ENCODE data around the gene SGK2.
"Not testable (repeated sequence)": the region's sequence is repeated elsewhere in the genome, so short reads cannot be mapped to it uniquely, and the experiment has no call there.

The SGK2 gene

DNA sequence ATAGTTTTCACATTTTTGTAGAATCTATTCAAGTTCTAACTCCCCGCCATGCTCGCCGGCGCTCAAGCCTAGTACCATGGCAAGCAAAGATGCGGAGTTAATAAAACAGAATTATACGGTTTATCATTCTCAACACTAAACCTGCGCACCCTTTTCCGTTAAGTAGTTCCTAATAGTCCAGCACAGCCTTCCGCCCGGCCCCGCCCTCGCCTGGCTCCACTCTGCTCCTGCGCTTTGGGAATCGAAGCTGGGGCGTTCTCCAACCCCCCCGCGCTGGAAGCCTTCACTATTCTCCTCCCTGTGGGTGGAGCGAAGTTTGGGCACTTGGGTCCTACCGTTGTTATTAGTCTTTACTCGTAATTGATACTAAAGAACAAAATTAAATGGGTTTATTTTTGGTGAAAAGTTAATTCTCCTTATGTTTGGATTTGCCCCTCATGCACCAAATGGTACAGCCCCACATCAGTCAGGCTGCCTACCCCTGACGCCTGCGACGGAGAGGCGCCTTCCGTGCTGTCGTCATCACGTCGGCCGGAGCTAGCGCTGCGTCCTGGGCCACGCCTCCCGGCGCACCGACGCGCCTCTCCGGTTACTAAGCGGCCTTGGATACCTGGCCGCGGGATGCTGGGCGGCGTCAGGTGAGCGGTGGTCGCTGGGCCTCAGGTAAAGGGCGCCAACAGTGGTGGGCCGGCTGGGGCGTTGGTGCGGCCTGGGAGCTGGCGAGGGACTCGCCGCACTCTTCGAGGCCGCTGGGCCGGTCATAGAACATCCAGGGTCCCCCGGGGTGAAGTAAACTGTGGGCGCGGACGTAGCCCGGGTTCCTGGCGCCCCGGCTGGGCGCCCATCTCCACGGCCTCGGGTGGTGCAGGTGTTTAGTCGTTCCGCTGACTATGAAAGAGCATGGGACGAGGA is 31.8 kb downstream of the SGK2 start, which contains the start of gene IFT52:
IFT52 (plus strand) TSS at position 546 of the 912 bp plus-strand sequence. CDS start 3,762 bp downstream, outside the sequence.
- peak; percentile 73 to 79 for DNase-seq (ENCODE audit: low read depth in 1 of 2, low spot score in 1 of 2)

DNA sequence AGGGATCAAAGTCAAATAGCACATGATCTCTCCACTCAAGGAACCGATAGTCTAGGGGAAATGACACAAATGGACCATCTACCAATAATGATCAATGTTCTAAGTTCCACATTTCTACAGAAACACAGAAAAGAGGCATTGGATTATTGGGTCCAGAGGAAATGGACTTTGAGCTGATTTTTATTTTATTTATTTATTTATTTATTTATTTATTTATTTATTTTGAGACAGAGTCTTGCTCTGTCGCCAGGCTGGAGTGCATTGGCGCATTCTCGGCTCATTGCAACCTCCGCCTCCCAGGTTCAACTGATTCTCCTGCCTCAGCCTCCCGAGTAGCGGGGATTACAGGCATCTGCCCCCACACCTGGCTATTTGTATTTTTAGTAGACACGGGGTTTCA is 43.1 kb downstream of the SGK2 start:
- DNase-seq (ENCODE audit: low read depth in 1 of 2, low spot score in 1 of 2): not testable (repeated sequence)

DNA sequence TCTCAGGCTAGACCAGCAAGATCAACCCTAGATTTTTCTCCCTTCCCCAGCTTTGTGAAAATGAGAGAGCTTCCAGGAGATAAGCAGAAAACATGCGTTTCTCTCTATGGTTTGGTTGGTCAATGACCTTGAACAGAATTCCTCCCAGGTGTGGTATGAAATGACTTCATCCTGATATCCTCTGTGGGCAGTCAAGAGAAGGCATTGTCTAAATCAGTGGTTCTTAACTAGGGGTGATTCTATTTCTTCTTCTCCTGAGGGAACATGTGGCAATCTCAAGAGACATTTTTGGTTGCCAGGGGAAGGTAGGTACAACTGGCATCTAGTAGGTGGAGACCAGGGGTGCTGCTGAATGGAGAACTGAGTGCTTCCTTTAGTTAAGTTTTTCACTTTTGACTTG is 44.3 kb downstream of the SGK2 start:
- DNase-seq (ENCODE audit: low read depth in 1 of 2, low spot score in 1 of 2): no peak

DNA sequence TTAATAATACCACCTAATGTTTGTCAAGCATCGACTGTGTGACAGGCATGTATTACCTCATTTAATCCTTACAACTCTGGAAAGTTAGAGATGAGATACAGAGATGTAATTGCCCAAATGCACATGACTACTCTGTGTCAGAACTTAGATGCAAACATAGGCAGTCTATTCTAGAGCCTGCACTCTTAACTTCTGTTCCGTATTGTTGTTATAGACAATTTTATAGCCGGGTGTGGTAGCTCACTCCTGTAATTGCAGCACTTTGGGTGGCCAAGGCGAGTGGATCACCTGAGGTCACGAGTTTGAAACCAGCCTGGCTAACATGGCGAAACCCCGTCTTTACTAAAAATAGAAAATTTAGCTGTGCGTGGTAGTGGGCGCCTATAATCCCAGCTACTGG is 46.9 kb downstream of the SGK2 start:
- DNase-seq (ENCODE audit: low read depth in 1 of 2, low spot score in 1 of 2): no peak

DNA sequence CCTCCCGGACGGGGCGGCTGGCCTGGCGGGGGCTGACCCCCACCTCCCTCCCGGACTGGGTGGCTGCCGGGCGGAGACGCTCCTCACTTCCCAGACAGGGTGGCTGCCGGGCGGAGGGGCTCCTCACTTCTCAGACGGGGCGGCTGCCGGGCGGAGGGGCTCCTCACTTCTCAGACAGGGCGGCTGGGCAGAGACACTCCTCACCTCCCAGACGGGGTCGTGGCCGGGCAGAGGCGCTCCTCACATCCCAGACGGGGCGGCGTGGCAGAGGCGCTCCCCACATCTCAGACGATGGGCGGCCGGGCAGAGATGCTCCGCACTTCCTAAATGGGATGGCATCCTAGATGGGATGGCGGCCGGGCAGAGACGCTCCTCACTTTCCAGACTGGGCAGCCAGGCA is 48.5 kb downstream of the SGK2 start:
- DNase-seq (ENCODE audit: low read depth in 1 of 2, low spot score in 1 of 2): not testable (repeated sequence)

DNA sequence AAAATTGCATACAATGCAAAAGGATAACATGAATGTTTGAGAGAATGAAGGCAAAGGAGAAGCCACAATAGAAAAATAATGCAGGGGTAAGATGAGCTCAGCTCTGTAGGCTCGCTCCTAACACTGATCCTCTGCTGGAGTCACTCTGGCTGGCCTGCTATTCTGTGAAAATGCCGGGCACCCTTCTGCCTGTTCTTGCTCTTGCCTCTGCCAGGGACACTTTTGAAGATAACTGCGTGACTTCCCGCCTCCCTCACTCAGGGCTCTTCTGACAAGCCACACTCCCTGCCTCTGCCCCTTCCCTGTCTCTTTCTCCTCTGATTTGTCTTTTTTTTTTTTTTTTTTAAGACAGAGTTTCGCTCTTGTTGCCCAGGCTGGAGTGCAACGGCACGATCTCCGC is 72.8 kb downstream of the SGK2 start:
- no peak for DNase-seq (ENCODE audit: low read depth in 1 of 2, low spot score in 1 of 2)
